Breast epithelium (tissue), 4 donors: ENCODE data around the gene MDM4. TPM values are rescaled to one million over a fixed set of nuclear protein-coding genes. Genes with fewer than 3 reads are reported as not detected.

Experiments
- DNase-seq, 2 donors: peaks; one replicate each; pipeline ENCODE4 v3.0.0-alpha.2; 2019; ENCODE audit warnings: low spot score in 2 of 2
- H3K27ac ChIP-seq, 2 donors: fragments of 200-600 bp; sonication (generic) in 1 of 2; one replicate each; pipeline ENCODE4 v1.5.1; 2016 to 2019; ENCODE audit warnings: mild to moderate bottlenecking in 1 of 2
- H3K27me3 ChIP-seq, 2 donors: fragments of 200-600 bp; sonication (generic) in 1 of 2; one replicate each; pipeline versions ENCODE4 v1.5.1 to v1.6.0; 2017 to 2019; ENCODE audit warnings: control low read depth in 1 of 2, mild to moderate bottlenecking in 1 of 2
- H3K36me3 ChIP-seq: fragments of 200-600 bp; one replicate; pipeline ENCODE4 v1.5.1; 2019
- H3K4me1 ChIP-seq, 2 donors: fragments of 200-600 bp; sonication (generic); one replicate each; pipeline ENCODE4 v1.5.1; 2016 to 2019; ENCODE audit warnings: control low read depth in 1 of 2
- H3K4me3 ChIP-seq, 3 donors: fragments of 200-600 bp; sonication (generic); 1 replicate in 2 of 3; 2 replicates in 1 of 3; pipeline ENCODE4 v1.5.1; 2016 to 2019; ENCODE audit warnings: mild to moderate bottlenecking in 3 of 3, moderate library complexity in 2 of 3
- H3K9me3 ChIP-seq, 2 donors: fragments of 200-600 bp; sonication (generic) in 1 of 2; one replicate each; pipeline ENCODE4 v1.5.1; 2016 to 2019; ENCODE audit warnings: control low read depth in 1 of 2
- CTCF ChIP-seq, 3 donors: fragments of 450-650 bp; IDR thresholded peaks; one replicate each; pipeline ENCODE4 v1.5.1; 2016 to 2017; ENCODE audit warnings: antibody characterized with exemption in 3 of 3, mild to moderate bottlenecking in 3 of 3, moderate library complexity in 3 of 3
- POLR2A ChIP-seq: fragments of 450-650 bp; IDR thresholded peaks from one replicate; pipeline ENCODE4 v1.6.1; 2016; ENCODE audit warnings: antibody characterized with exemption, mild to moderate bottlenecking, moderate library complexity
- POLR2AphosphoS5 ChIP-seq, 3 donors: sonication (generic); formaldehyde crosslinking; IDR thresholded peaks; one replicate each; pipeline ENCODE4 v1.6.1; 2017; ENCODE audit warnings: antibody characterized with exemption in 3 of 3
- intact Hi-C: fragments of 100-400 bp; cut with DNase I; formaldehyde crosslinking; loops from one replicate; pipeline ENCODE4 v1.15.1; 2023; ENCODE audit warnings: low total_unique reads
- total RNA-seq, 3 donors: library from RNA; depleted of rRNA; stranded (reverse); fragments of >200 nt; gene quantifications; one replicate each; pipeline ENCODE4 v1.1.0, GENCODE V29; 2016

Gene MDM4
- total RNA-seq, 3 donors from 2014 or later = 63.5 to 128 (median 103) TPM

GRCh38 chr1:204598319-204598969, 82.2 kb downstream of the MDM4 start:
- no peak overlapping the region for H3K27ac ChIP-seq
- DNase-seq = no peak
- TF ChIP-seq POLR2A (no peak), POLR2AphosphoS5 (IDR thresholded peaks at IDR 0.05) (no peak), CTCF (IDR thresholded peaks at IDR 0.05) (no peak)
- no peak overlapping the region for H3K4me3 ChIP-seq
- no peaks in the 10 kb centered on the region for H3K4me1 ChIP-seq
- H3K36me3 ChIP-seq = no peaks in the 10 kb centered on the region
- no peaks in the 10 kb centered on the region for H3K27me3 ChIP-seq
- intact Hi-C loops = no loop called here
- no peaks in the 10 kb centered on the region for H3K9me3 ChIP-seq

GRCh38 chr1:204599098-204599497, 82.9 kb downstream of the MDM4 start:
- H3K9me3 ChIP-seq = no peaks in the 10 kb centered on the region
- no peak overlapping the region for H3K4me3 ChIP-seq
- intact Hi-C loops = no loop called here
- no peak for DNase-seq
- H3K27me3 ChIP-seq = no peaks in the 10 kb centered on the region
- no peak overlapping the region for H3K27ac ChIP-seq
- no peaks in the 10 kb centered on the region for H3K4me1 ChIP-seq
- no peak for TF ChIP-seq POLR2AphosphoS5 (IDR thresholded peaks at IDR 0.05)
- TF ChIP-seq CTCF (IDR thresholded peaks at IDR 0.05) = no peak
- TF ChIP-seq POLR2A = no peak
- H3K36me3 ChIP-seq = no peaks in the 10 kb centered on the region

GRCh38 chr1:204599596-204599995, 83.4 kb downstream of the MDM4 start:
- Histone ChIP-seq H3K9me3 (no peaks in the 10 kb centered on the region), H3K36me3 (no peaks in the 10 kb centered on the region), H3K4me1 (no peaks in the 10 kb centered on the region), H3K27me3 (no peaks in the 10 kb centered on the region), H3K4me3 (no peak overlapping the region), H3K27ac (no peak overlapping the region)
- intact Hi-C loops = no loop called here
- no peak for DNase-seq
- no peak for TF ChIP-seq POLR2AphosphoS5 (IDR thresholded peaks at IDR 0.05)
- TF ChIP-seq POLR2A = no peak
- TF ChIP-seq CTCF (IDR thresholded peaks at IDR 0.05) = no peak

GRCh38 chr1:204600203-204600602, 84.0 kb downstream of the MDM4 start:
- H3K27me3 ChIP-seq = no peaks in the 10 kb centered on the region
- H3K36me3 ChIP-seq = no peaks in the 10 kb centered on the region
- no peaks in the 10 kb centered on the region for H3K9me3 ChIP-seq
- TF ChIP-seq CTCF (IDR thresholded peaks at IDR 0.05) = no peak
- no peak for TF ChIP-seq POLR2AphosphoS5 (IDR thresholded peaks at IDR 0.05)
- no peak for TF ChIP-seq POLR2A
- no peaks in the 10 kb centered on the region for H3K4me1 ChIP-seq
- DNase-seq = no peak
- H3K4me3 ChIP-seq = no peak overlapping the region
- H3K27ac ChIP-seq = no peak overlapping the region
- intact Hi-C loops = no loop called here

GRCh38 chr1:204600968-204601367, 84.8 kb downstream of the MDM4 start:
- Histone ChIP-seq H3K4me3 (no peak overlapping the region), H3K27ac (no peak overlapping the region), H3K27me3 (no peaks in the 10 kb centered on the region), H3K4me1 (no peaks in the 10 kb centered on the region), H3K36me3 (no peaks in the 10 kb centered on the region), H3K9me3 (no peaks in the 10 kb centered on the region)
- no peak for DNase-seq
- TF ChIP-seq POLR2AphosphoS5 (IDR thresholded peaks at IDR 0.05) = no peak
- no peak for TF ChIP-seq POLR2A
- TF ChIP-seq CTCF (IDR thresholded peaks at IDR 0.05) = no peak
- intact Hi-C loops = no loop called here
